Left renal cortex interstitium (tissue), 4 donors: ENCODE measurements around the gene FHOD3. TPM values are rescaled to one million over a fixed set of nuclear protein-coding genes. Genes with fewer than 3 reads are reported as not detected.

Source experiments
- DNase-seq, 4 donors: peaks; one replicate each; pipeline ENCODE4 v3.0.0-alpha.2; 2013; ENCODE audit warnings: low read depth in 4 of 4, low spot score in 2 of 4, missing footprints in 1 of 4
- polyA plus RNA-seq, 4 donors: library from polyadenylated mRNA; unstranded; fragments of 120-200 nt; gene quantifications; one replicate each; pipeline ENCODE4 v1.2.1, GENCODE V29; 2013; ENCODE audit not compliant: insufficient read length in 4 of 4

The FHOD3 gene
- polyA plus RNA-seq, 4 donors: 35.3 to 42.9 (median 40.5) TPM

DNA sequence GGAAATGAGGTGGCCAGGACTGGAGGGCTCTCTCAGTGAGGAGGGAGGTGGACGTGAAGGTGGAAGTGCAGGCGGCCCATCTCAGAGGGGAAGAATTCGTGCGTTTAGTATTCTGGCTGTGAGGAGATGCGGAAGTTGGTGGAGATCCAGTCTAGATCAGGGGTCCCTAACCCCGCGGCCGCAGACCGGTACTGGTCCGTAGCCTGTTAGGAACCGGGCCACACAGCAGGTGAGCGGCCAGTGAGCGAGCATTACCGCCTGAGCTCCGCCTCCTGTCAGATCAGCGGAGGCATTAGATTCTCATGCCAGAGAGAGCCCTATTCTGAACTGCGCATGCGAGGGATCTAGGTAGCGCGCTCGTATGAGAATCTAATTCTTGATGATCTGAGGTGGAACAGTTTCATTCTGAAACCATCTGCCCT is 1.6 kb upstream of the FHOD3 start:
- no peak for DNase-seq

DNA sequence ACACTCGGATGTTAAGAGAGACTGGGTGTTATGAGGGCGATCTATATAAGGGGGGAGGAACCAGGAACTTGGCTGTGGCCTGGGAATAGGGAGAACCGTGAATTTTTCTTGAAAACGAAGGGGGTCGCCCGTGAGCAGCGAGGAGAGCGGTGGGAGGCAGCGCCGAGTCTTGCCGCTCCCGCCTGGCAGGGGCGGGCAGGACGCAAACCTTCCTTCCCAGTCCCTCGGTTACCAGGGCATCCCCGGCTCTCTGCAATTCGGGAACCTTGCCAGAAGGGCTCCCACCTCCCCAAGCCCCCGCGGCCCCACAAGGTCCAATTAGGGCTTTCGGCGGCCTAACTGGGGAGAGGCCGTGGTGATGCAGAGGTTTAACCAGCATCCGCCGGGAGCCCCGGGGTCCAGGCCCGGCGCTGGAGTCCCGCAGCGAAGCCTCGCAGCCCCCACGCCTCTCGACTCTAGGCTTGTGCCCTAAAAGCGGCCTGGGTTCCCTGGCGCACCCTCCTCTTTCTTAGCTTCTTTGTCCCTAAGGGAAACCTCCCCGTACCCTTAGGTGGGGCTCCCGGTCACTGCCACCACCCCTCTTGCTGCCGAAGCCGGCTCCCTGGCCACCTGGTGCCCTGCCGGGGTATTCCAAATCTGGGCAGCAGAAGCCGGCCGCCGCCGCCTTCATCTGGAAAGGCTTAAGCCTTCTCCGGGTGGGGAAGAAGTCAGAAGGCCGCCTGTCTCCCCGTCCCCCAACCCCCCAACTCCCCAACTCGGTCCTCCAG is 680 bp upstream of the FHOD3 start:
- peak in 2 of 4 donors; percentile 52 to 70 for DNase-seq

DNA sequence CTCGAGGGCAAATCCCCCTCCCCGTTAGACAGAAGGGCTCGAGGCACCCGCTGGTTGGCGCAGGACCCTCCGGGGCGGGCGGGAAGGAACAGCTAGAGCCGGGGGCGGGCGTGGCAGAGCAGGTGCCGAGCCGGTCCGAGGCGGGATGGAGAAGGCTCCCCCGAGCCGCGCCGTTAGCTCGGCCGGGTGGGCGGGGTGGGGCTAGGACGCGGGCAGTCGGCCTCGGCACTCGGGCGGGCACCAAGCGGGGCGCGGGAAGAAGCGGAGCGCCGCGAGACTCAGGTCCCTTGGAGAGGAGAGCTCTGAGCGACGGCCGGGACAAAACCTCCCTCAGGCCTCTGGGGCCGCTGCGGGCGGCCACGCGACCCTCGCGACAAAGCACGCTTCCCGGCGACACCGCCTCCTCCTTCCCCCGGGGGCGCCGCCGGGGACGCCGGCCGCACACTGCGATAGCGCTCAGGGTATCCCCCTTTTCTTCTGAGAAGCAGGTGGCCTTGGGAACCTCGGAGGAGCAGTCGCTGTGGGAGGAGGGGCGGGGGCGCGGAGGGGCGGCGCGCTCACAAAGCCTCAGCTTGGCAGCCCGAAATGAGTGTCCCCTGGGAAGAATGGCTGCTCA is 721 bp downstream of the FHOD3 start:
- no peak for DNase-seq

DNA sequence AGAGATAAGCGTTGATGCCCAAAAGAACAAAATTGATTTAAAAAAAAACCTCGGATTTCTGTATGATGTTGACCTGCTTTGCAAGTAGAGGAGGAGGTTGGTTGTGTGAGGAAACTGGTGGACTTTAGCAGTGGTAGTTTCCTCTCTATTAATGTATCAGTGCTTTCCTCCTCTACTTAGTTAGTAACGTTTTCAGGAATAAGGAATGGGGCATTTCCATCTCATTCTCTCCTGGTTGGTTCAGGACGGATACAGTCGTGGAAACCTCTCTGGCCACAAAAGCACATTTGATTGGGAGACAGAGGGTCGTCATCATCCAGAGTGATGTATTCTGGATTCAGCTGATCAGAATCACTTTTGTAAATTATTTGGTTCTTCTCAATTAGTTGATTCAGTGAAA is 1.5 kb downstream of the FHOD3 start:
- no peak for DNase-seq

DNA sequence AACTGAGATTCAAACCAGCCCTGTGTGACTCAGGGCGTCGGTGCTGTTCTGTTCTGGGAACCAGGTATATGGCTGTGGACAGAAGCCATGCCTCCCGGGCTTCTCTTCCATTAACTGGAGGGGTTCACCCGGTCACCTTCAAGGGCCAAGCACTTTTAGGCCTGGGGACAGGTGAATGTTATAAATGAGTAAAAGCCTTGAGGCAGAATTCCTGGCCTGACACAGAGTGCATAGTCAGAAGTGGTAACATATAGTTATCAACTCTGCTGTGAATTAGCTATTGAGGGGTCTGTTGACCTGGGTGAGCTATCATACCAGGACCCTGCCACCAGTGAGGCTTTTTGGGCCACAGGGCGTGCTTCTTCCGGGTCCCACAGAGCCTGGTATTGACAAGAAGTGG is 2.7 kb downstream of the FHOD3 start:
- DNase-seq: no peak

DNA sequence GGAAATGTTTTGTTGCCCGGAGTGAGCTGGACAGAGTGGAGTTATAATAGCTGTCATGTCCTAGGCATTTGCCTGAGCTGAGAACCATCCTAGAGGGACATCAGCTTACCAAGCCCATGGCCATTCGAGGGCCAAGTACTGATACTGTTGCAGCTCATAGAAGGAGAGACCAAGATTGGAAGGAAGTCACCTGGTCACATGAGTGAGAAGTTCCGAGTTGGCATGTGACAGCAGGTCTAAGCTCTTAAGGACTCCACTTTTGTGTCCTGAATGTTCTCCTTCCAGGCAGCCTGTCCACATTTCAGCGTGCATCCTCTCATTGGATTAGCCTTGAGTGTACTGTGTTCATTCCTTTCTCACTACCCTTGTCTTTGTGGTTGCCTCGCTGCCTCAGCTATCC is 4.4 kb downstream of the FHOD3 start:
- DNase-seq: no peak

DNA sequence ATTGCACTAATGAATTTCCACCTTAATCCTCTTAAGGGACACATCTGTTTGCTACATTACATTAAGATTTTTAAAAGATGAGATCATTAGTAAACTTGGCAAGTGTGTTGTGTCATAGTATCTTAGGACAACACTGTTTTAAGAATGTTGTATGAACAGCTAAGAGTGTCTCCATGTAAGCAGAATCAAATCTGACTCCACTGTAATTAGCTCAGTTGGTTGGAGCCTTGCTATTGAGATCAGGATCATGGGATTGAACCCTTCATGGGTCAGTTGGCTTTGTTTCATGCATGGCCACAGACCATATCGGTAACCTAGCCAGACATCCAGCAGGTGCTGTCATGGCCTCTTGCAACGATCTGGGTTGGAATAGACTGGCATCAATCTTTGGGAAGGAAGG is 5.2 kb downstream of the FHOD3 start:
- DNase-seq: no peak

DNA sequence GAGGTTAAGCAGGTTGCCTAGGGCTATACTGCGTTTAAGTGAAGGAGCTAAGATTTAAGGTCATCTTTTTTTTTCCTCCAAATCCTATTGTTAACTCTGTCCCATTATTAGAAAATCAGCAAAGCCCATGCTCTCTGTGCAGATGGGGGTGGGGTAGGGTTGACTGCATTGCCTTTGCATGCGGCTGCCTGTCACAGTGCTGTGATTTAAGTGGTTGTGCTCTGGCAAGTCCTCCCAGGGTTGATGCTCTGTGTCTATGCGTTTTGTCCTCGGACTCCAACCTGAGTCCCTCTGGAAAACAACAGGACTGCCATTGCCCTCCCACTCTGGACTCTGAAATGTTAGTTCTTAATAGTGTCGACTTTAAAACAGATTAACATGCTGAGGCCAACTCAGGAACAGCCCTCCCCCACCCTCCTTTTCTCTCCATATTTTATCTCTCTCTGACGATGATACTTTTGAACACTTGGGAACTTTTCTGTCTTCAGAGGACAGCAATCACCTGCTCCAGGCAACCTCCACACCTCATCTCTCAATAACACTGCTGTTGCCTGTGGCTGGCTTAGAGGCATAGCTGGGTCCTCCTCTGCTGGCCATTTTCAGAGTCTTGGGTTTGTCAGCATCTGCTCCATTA is 5.8 kb downstream of the FHOD3 start:
- DNase-seq: no peak

DNA sequence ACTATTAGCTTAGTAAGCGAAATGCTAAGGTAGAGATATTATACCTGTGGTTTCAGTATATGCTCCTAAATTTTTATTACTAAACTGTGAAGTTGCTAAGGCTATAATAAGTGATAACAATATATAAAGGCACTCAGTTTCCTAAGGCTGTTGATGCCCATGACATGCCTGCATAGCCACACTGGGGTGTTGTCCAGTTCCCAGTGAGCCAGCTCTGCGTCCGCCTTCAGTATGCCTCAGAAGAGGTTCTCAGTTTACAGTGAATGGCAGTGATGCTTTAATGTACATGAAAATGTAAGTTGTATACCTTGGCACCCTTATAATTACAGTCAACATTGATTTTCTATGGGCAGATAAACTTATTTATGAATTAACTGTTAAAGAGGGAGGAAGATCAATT is 7.2 kb downstream of the FHOD3 start:
- DNase-seq: no peak

DNA sequence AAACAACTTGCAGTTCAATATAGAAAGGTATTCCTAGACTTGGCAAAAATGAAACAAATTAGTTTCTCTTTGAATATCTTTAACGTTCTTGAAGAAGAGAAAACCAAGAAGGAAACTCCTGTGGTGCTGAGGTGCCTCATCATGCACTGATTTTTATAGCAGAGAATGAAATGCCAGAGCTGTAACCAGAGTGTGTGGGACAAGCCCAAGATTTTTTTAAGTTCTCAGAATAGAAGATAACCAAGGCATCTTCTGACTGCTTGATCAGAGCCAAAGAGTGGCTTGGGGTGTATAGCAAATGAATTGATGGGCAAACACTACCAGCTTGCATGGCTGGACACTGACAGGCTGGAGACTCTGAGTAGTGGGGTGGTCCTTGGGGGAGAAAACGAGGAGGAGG is 7.9 kb downstream of the FHOD3 start:
- DNase-seq: no peak

DNA sequence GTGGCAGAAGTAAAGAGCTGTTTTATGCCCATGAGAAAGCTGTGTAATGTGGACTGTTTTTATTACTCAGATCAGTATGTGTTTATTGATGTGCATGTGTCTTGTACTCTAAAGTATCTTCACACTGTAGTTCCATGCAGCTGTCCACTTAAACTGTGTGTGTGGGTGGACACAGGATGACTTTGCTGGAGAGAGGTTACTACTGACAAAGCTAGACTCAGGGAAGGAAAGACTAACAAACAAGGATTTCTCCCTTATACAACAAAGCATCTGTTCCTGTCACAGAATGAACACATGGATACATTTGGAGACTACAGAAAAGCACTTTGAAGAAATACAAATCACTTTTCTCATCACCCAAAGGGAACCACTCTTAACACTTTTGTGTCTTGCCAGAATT is 10.0 kb downstream of the FHOD3 start:
- DNase-seq: no peak

DNA sequence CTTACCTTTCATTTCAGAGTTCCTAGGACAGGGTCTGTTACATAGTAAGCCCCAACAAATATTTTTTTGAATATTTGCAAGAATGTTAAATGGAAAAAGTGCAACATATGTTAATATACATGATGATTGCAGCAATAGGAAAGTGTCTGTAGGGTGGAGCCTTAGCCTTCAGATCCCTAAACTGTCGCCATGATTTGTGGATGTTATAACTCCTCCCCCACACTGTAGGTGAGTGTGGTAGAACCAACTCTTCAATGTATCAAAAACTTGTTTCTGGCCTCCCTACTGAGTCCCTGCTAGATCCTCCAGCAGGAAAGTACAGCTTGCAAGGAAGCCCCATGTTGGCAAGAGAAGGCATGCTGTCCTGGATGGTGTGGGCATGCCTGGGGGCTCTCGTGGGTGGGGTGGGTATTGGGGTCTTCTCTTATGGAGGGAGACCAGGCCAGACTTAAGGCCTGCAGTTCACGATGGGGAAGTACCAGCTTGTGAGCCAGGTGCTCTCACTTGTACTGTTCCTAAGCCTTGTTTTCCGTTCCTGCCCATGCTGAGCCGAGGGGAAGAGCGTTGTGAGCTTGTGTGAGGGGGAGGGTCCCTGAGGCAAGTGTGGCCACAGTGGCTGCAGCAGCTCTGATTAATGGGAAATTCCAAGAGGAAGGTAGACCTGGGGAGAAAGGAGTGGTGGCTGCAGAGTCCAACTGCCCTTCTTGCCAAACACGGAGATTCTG is 11.4 kb downstream of the FHOD3 start:
- DNase-seq: no peak

DNA sequence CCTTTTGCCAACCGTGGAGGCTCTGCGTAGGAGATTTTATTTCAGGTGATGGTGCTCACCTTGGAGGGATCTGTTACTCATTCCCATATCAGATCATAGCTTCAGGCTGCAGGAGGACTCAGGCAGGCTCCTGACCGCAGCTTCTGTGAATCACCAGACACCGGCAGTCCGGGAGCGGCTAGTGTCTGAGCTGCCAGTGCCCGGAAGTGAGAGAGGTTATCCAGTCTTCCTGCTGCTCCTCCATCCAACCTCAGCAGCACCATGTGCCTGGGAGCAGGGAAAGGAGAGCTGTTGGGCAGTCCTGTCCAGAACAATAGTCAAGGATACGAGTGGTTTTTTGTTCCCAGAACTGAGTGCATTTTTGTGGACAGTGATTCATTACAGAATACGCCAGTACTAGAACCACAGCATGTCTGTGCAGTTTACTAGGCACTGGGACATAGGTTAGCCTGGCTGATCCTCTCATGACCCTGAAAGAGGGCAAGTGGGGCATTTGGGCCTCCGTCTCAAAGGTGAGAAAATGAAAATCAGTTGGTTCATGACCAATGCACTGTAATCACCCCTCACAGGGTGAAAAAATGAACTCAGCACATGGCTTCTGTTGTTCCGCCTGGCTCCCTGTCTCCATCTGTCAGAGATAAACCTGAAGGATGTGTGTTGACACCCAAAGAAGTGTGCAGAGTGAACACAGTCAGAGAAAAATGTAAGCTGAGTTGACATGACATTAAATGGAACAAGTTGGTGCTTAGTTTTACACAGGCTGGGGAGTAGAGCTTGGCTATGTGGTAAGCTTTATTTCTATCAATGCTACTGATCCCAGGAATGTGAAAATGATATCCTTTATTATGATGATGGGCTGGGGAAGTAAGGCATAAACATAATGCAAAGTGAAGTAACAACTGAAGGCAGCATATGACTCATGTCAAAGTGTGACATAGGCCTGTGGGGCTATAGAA is 12.2 kb downstream of the FHOD3 start:
- no peak for DNase-seq

DNA sequence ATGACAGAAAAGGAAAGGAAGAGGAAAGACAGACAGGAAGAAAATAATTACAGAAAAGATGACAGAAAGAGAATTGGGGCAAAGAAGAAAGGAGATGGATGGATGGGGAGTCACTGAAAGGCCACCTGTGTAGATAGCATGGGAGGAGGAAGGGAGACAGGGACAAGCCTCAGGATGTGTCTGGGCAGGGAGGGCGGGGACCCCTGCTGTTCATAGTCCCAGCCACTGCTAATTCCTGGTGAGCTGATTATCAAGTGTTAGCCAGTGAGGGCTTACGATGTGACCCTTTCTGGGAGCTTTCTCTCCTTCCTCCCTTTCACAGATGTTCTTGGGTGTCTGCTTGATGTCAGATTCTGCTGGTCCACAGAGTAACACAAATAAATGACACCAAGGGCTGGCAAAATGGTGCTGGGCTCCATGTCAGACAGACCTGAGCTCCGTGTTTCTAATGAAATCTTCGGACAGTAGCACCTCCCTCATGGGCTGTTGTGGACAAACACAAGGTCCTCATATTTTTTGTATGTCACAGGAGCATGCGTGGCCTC is 13.6 kb downstream of the FHOD3 start:
- DNase-seq: no peak

DNA sequence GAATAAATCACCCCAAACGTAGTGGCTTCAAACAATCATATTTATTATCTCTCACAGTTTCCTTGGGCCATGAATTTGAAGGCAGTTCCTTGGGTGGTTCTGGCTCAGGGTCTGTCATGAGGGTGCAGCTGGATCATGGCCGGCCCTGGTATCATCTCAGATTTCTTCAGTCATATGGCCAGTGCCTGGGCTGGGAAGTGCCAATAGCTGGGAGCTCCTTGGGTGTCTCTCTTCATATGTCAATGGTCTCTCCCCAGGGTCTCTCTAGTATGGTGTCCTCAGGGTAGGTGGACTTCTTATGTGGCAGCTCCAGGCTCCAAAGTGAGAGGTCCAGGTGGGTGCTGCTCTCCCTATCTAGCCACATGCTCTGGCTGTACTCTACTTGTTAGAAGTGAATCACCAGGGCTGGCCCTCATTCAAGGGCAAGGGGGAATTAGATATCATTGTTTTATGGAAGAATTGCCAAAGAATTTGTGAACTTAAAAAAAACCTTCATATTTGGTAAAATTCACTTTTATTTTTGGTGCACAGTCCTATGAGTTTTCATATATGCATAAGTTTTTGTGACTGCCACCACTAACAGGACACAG is 15.4 kb downstream of the FHOD3 start:
- DNase-seq: no peak

DNA sequence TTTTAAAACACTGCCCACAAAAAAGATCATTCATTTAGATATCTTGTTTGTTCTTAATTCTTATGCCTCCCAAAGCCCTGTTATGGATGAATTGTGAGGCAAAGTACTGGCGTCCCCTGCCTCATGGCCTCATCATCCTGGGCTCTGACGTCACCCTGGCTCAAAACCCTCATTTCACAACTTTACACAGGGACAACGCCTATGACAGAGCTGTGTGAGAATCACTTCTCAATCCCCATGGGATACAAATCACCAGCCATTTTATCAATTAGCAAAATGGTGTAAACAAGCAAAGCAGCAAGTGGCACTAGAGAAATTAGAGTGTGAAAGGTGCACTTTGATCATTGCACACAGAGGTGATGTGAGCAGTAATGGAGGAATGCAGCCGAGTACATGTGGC is 16.6 kb downstream of the FHOD3 start:
- no peak for DNase-seq

DNA sequence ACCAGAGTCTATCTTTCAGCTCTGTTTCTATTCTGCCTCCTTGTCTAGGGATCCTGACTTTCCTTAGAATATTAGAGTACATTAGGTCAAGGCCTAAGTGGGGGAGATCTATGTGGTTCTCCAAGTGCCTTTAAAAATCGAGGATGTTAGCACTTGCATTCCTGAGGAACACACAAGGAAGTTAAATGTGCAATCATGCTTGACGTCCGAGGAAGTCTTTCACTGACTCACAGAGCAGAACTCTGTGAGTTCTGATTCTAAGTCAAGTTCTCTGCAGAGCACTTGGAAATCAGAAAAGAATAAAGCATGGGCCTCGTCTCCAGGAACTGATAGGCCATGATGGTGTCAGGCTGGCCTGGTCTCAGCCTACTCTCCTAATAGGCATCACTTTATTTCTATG is 17.2 kb downstream of the FHOD3 start:
- DNase-seq: no peak

DNA sequence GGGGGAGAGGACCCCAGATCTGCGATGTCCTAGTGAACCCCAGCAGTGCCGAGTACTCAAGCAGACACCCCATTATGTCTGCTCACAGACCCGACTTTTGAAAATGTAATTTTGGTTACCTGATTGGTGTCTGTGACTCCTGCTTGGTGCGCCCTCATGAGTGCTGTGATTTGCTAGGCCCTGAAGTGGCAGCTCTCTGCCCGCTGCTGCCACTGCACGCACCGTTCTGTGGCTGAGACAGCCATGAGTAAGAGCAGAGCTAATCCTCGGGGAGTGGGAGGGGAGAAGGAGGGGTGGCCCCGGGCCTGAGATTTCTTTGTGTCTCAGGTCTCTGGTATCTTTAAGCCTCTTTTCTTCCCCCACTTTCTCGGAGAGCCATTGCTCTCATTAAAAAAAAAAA is 18.2 kb downstream of the FHOD3 start:
- no peak for DNase-seq

DNA sequence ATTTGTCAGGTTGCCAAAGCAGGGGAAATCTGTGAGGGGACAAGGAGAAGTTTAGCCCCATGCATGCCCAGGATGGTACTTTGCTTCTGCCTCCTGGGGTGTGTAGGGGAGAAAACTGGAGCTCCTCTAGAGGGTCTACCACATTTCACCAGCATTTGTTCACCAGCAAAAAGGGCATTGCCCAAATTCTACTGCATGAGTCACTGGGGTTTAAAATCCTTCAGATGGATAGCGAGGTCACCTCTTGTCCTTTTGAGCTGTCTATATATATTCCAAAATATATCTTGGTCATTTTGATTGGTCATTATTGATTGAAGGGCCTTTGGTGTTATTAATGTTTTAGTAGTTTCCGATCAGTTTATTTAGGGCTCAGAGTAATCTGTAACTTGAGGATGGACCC is 18.7 kb downstream of the FHOD3 start:
- no peak for DNase-seq
